ENCODE measurements around the gene LIMA1. TPM values are rescaled to one million over a fixed set of nuclear protein-coding genes. Genes with fewer than 3 reads are reported as not detected.

Gene LIMA1
- total and polyA plus RNA-seq, 2 donors (not counting 1 experiment from before 2014, with no cell fraction given), result 1.3 to 2.1 TPM

- DNase-seq (no peak), ATAC-seq (ENCODE audit: low read depth) (no peak)
- POLR2A ChIA-PET, result no interaction called here
- H3K27me3 Mint-ChIP-seq, result peaks cover 6% of the 10 kb centered on the region
- no peaks in the 10 kb centered on the region for H3K9me3 Mint-ChIP-seq (ENCODE audit: insufficient read depth)
- H3K9me3 ChIP-seq (ENCODE audit: control extremely low read depth in 1 of 3, control insufficient read depth in 2 of 3, insufficient read depth in 1 of 3, low read length in 2 of 3), result no peaks in the 10 kb centered on the region
- H3K4me2 ChIP-seq (replicated peaks; ENCODE audit: low read depth, low read length, poor library complexity, severe bottlenecking), result no peak overlapping the region
- 100% methylated on average over 1 of the region's 3 CpGs for WGBS (ENCODE audit: insufficient coverage)
- intact Hi-C loops (cut with micrococcal nuclease), result no loop called here
- no peaks in the 10 kb centered on the region for H3K79me2 ChIP-seq (ENCODE audit: control insufficient read depth, insufficient read depth, low read length)
- no peak for TF ChIP-seq CTCF (IDR thresholded peaks at IDR 0.05)
- TF ChIP-seq EZH2 (IDR thresholded peaks at IDR 0.05; ENCODE audit: borderline replicate concordance, insufficient read depth, low read depth, low read length, poor library complexity, severe bottlenecking), result no peak
- H3K27ac ChIP-seq (ENCODE audit: low read length in 2 of 2), result no peak overlapping the region
- peaks cover 5% of the 10 kb centered on the region for H3K4me1 Mint-ChIP-seq
- H3K36me3 ChIP-seq (replicated peaks in 1 of 2; ENCODE audit: control extremely low read depth in 1 of 2, control insufficient read depth in 1 of 2, extremely low read depth in 1 of 2, insufficient read depth in 2 of 2, low read length in 1 of 2), result no peaks in the 10 kb centered on the region
- H3K4me3 ChIP-seq (ENCODE audit: control extremely low read depth in 1 of 5, extremely low read depth in 1 of 5, insufficient read depth in 1 of 5, low read depth in 2 of 5, low read length in 4 of 5), result no peak overlapping the region
- peaks cover 0 to 2% (median 0%) of the 10 kb centered on the region in 4 experiments for H3K27me3 ChIP-seq (replicated peaks in 1 of 4; ENCODE audit: control extremely low read depth in 1 of 4, control insufficient read depth in 3 of 4, insufficient read depth in 4 of 4, low read length in 3 of 4)
- H3K9ac ChIP-seq (ENCODE audit: low read length), result no peak overlapping the region
- H4K20me1 ChIP-seq (ENCODE audit: control insufficient read depth, insufficient read depth, low read length, poor library complexity, severe bottlenecking), result no peaks in the 10 kb centered on the region
- H2AFZ ChIP-seq (ENCODE audit: insufficient read depth, low read depth, low read length, poor library complexity, severe bottlenecking), result no peak overlapping the region
- H3K4me3 Mint-ChIP-seq, result no peak overlapping the region
- H3K27ac Mint-ChIP-seq, result no peak overlapping the region
- CTCF ChIA-PET, result no interaction called here
- peaks cover 0 to 7% of the 10 kb centered on the region in 2 donors for H3K4me1 ChIP-seq (ENCODE audit: control insufficient read depth in 2 of 2, insufficient read depth in 2 of 2, low read length in 2 of 2)
These were observed 21.7 kb downstream of the LIMA1 start for GRCh38 chr12:50261654-50262053.

DNA sequence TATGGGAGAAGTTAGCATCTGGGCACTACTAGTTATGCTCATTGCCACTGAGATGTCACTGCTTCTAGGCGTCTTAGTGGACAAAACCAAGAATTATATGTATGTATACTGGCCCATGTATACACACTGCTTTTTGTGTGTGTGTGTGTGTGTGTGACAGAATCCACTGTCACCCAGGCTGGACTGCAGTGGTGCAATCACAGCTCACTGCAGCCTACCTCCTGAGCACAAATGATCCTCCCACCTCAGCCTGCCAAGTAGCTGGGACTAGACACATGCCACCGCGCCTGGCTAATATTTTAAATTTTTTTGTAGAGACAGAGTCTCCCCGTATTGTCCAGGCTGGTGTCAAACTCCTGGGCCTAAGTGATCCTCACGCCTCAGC is 25.2 kb downstream of the LIMA1 start:
- ChIA-PET CTCF (interaction anchor here (0.7 kb wide), 1 partner anchor 708 kb away, joined by 3 read pairs; no protein-coding TSS in a partner anchor), POLR2A (no interaction called here)
- no peak for DNase-seq
- no CpG with 5 or more reads among the region's 5 CpGs for WGBS (ENCODE audit: insufficient coverage)
- Mint-ChIP-seq H3K27ac (no peak overlapping the region), H3K9me3 (ENCODE audit: insufficient read depth) (no peaks in the 10 kb centered on the region), H3K4me1 (peaks cover 15% of the 10 kb centered on the region), H3K4me3 (no peak overlapping the region), H3K27me3 (peaks cover under 1% of the 10 kb centered on the region)
- no peaks in the 10 kb centered on the region for H3K79me2 ChIP-seq (ENCODE audit: control insufficient read depth, insufficient read depth, low read length)
- H2AFZ ChIP-seq (ENCODE audit: insufficient read depth, low read depth, low read length, poor library complexity, severe bottlenecking), result no peak overlapping the region
- H3K4me1 ChIP-seq (ENCODE audit: control insufficient read depth in 2 of 2, insufficient read depth in 2 of 2, low read length in 2 of 2), result peaks cover 10 to 25% of the 10 kb centered on the region in 2 donors
- intact Hi-C loops (cut with micrococcal nuclease), result no loop called here
- H3K27me3 ChIP-seq (replicated peaks in 1 of 4; ENCODE audit: control extremely low read depth in 1 of 4, control insufficient read depth in 3 of 4, insufficient read depth in 4 of 4, low read length in 3 of 4), result peaks cover 0 to 2% (median 0%) of the 10 kb centered on the region in 4 experiments
- no peak for TF ChIP-seq CTCF (IDR thresholded peaks at IDR 0.05)
- TF ChIP-seq EZH2 (IDR thresholded peaks at IDR 0.05; ENCODE audit: borderline replicate concordance, insufficient read depth, low read depth, low read length, poor library complexity, severe bottlenecking), result no peak
- H3K27ac ChIP-seq (ENCODE audit: low read length in 2 of 2), result no peak overlapping the region
- H3K9me3 ChIP-seq (ENCODE audit: control extremely low read depth in 1 of 3, control insufficient read depth in 2 of 3, insufficient read depth in 1 of 3, low read length in 2 of 3), result no peaks in the 10 kb centered on the region
- no peaks in the 10 kb centered on the region for H3K36me3 ChIP-seq (replicated peaks in 1 of 2; ENCODE audit: control extremely low read depth in 1 of 2, control insufficient read depth in 1 of 2, extremely low read depth in 1 of 2, insufficient read depth in 2 of 2, low read length in 1 of 2)
- no peak overlapping the region for H3K9ac ChIP-seq (ENCODE audit: low read length)
- H3K4me3 ChIP-seq (ENCODE audit: control extremely low read depth in 1 of 5, extremely low read depth in 1 of 5, insufficient read depth in 1 of 5, low read depth in 2 of 5, low read length in 4 of 5), result no peak overlapping the region
- no peak for ATAC-seq (ENCODE audit: low read depth)
- no peak overlapping the region for H3K4me2 ChIP-seq (replicated peaks; ENCODE audit: low read depth, low read length, poor library complexity, severe bottlenecking)
- H4K20me1 ChIP-seq (ENCODE audit: control insufficient read depth, insufficient read depth, low read length, poor library complexity, severe bottlenecking), result no peaks in the 10 kb centered on the region
